CD14-positive monocyte (primary cell): ENCODE data around the gene EPAS1. TPM values are rescaled to one million over a fixed set of nuclear protein-coding genes. Genes with fewer than 3 reads are reported as not detected.

Experiments
- DNase-seq, 3 donors: peaks; one replicate each; pipeline ENCODE4 v3.0.0-alpha.2; 2011 to 2022
- H2AFZ ChIP-seq: 2 replicates; pipeline ENCODE4 v1.6.0; 2012; ENCODE audit warnings: mild to moderate bottlenecking, low read depth, low read length, inconsistent platforms; ENCODE audit not compliant: insufficient read depth, poor library complexity, severe bottlenecking
- H3K27ac ChIP-seq, 2 donors: 1 replicate in 1 of 2; 2 replicates in 1 of 2; pipeline ENCODE4 v1.5.1; 2012 to 2013; ENCODE audit warnings: low read length in 2 of 2, control low read depth in 1 of 2, inconsistent platforms in 1 of 2, low read depth in 1 of 2, mild to moderate bottlenecking in 1 of 2
- H3K27me3 ChIP-seq, 2 donors: one replicate each; pipeline versions ENCODE4 v1.6.0 to v1.6.1; 2011 to 2013; ENCODE audit warnings: low read length in 2 of 2; ENCODE audit not compliant: control insufficient read depth in 2 of 2, insufficient read depth in 2 of 2
- H3K36me3 ChIP-seq, 2 donors: replicated peaks in 1 of 2; 1 replicate in 1 of 2; 2 replicates in 1 of 2; pipeline versions ENCODE4 v1.5.1 to v1.6.1; 2012 to 2013; ENCODE audit warnings: low read length in 2 of 2, control low read depth in 1 of 2, inconsistent platforms in 1 of 2, mild to moderate bottlenecking in 1 of 2; ENCODE audit not compliant: insufficient read depth in 2 of 2, control insufficient read depth in 1 of 2
- H3K4me1 ChIP-seq, 2 donors: 1 replicate in 1 of 2; 2 replicates in 1 of 2; pipeline versions ENCODE4 v1.5.1 to v1.6.1; 2012 to 2013; ENCODE audit warnings: low read length in 2 of 2, control low read depth in 1 of 2, inconsistent platforms in 1 of 2, mild to moderate bottlenecking in 1 of 2, moderate library complexity in 1 of 2; ENCODE audit not compliant: insufficient read depth in 2 of 2, control insufficient read depth in 1 of 2
- H3K4me2 ChIP-seq: replicated peaks from 2 replicates; pipeline ENCODE3; 2012; ENCODE audit warnings: low read length, moderate library complexity, mild to moderate bottlenecking; ENCODE audit not compliant: poor library complexity, severe bottlenecking; ENCODE audit errors: extremely low read depth
- H3K4me3 ChIP-seq, 3 experiments: fragments of 200-600 bp in 1 of 3; sonication (generic) in 1 of 3; replicated peaks in 1 of 3; 1 replicate in 2 of 3; 2 replicates in 1 of 3; pipeline ENCODE4 v1.5.1; 2011 to 2013; ENCODE audit warnings: low read length in 3 of 3, mild to moderate bottlenecking in 3 of 3, control low read depth in 2 of 3, low read depth in 2 of 3, inconsistent platforms in 1 of 3, moderate library complexity in 1 of 3
- H3K79me2 ChIP-seq: 2 replicates; pipeline ENCODE4 v1.6.0; 2012; ENCODE audit warnings: mild to moderate bottlenecking, control low read depth, inconsistent platforms, low read length, moderate library complexity; ENCODE audit not compliant: insufficient read depth
- H3K9ac ChIP-seq: 2 replicates; pipeline ENCODE4 v1.6.0; 2017; ENCODE audit warnings: low read length, mild to moderate bottlenecking; ENCODE audit not compliant: insufficient read depth, poor library complexity, severe bottlenecking
- H3K9me3 ChIP-seq, 2 donors: replicated peaks in 1 of 2; 1 replicate in 1 of 2; 2 replicates in 1 of 2; pipeline versions ENCODE4 v1.5.1 to v1.6.1; 2012 to 2013; ENCODE audit warnings: low read length in 2 of 2, control low read depth in 1 of 2; ENCODE audit not compliant: control insufficient read depth in 1 of 2, insufficient read depth in 1 of 2
- H4K20me1 ChIP-seq: 2 replicates; pipeline ENCODE4 v1.6.0; 2012; ENCODE audit warnings: mild to moderate bottlenecking, low read length, control low read depth, moderate library complexity; ENCODE audit not compliant: insufficient read depth
- H3K27ac Mint-ChIP-seq, 7 donors: one replicate each; pipeline ENCODE4 v1.8.0; 2020; ENCODE audit warnings: mild to moderate bottlenecking in 7 of 7, mixed read lengths in 7 of 7, moderate library complexity in 6 of 7, inconsistent platforms in 2 of 7
- H3K27me3 Mint-ChIP-seq, 3 donors: one replicate each; pipeline ENCODE4 v1.8.0; 2021 to 2022; ENCODE audit warnings: low read depth in 3 of 3, mild to moderate bottlenecking in 3 of 3, mixed read lengths in 3 of 3, moderate library complexity in 3 of 3, inconsistent platforms in 1 of 3
- H3K36me3 Mint-ChIP-seq, 2 donors: one replicate each; pipeline ENCODE4 v1.8.0; 2020; ENCODE audit warnings: mixed read lengths in 2 of 2, inconsistent platforms in 1 of 2, mild to moderate bottlenecking in 1 of 2
- H3K4me1 Mint-ChIP-seq: one replicate; pipeline ENCODE4 v1.8.0; 2020; ENCODE audit warnings: mild to moderate bottlenecking, mixed read lengths
- H3K4me3 Mint-ChIP-seq, 2 donors: one replicate each; pipeline ENCODE4 v1.8.0; 2020; ENCODE audit warnings: mild to moderate bottlenecking in 2 of 2, mixed read lengths in 2 of 2, moderate library complexity in 1 of 2
- H3K9me3 Mint-ChIP-seq, 7 donors: one replicate each; pipeline ENCODE4 v1.8.0; 2020 to 2022; ENCODE audit warnings: mixed read lengths in 7 of 7, mild to moderate bottlenecking in 6 of 7, moderate library complexity in 6 of 7, inconsistent platforms in 2 of 7
- WGBS: methylation state at CpG from one replicate; pipeline ENCODE4 v1.1.5; 2013; ENCODE audit warnings: missing lambda C conversion rate; ENCODE audit not compliant: insufficient coverage; 5-methylcytosine and 5-hydroxymethylcytosine counted together
- intact Hi-C, 2 donors: fragments of 100-400 bp; cut with micrococcal nuclease; formaldehyde crosslinking; loops; one replicate each; pipeline versions ENCODE4 v1.15.0 to v1.15.1; 2023
- polyA plus RNA-seq, 3 donors: library from polyadenylated mRNA; depleted of rRNA in 1 of 3; unstranded in 2 of 3; stranded (reverse) in 1 of 3; fragments of 300-500 nt in 2 of 3; fragments of >200 nt in 1 of 3; fragmentation: Illumina TruSeq in 2 of 3; gene quantifications; 1 replicate in 2 of 3; 2 replicates in 1 of 3; pipeline ENCODE4 v1.2.3, GENCODE V29; 2012 to 2021
- TF ChIP-seq, protein P1 (sequence below): fragments of 200-600 bp; IDR thresholded peaks from one replicate; pipeline ENCODE4 v1.8.0; 2022; ENCODE audit warnings: antibody characterized with exemption, mild to moderate bottlenecking

The EPAS1 gene
- polyA plus RNA-seq, 3 donors = 0.11 to 1.0 (median 0.88) TPM

DNA sequence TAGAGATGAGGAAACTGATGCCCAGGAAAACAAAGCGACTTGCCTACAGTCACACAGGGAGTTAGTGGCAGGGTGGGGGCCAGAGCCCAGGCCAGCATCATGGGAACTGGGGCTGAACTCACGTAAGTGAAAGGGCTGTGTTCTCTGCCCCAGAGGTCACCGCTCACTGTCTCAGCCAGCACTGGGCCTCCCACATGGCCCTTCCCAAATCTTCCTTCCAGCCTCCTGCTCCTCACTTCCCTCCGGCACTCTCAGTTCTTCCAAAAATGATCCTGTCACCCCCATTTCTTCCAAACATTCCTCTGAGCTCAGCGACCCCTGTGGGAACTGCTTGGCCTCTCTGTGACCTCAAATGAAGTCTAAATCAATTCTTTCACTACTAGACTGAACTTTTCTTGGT lies 91.7 kb downstream of the EPAS1 start:
- Histone ChIP-seq H3K4me2 (peak overlapping the region; percentile 32), H3K36me3 (no peaks in the 10 kb centered on the region), H3K4me1 (peaks cover 45 to 47% of the 10 kb centered on the region in 2 donors), H3K79me2 (no peaks in the 10 kb centered on the region), H3K9ac (no peak overlapping the region), H3K4me3 (peak overlapping the region in 1 of 3 experiments; percentile 48), H3K9me3 (no peaks in the 10 kb centered on the region), H3K27ac (peak overlapping the region; percentile 66 to 80), H4K20me1 (no peaks in the 10 kb centered on the region), H2AFZ (peak overlapping the region; percentile 58), H3K27me3 (no peaks in the 10 kb centered on the region)
- peaks cover 49% of the 10 kb centered on the region for H3K4me1 Mint-ChIP-seq
- intact Hi-C loops = no loop called here
- H3K4me3 Mint-ChIP-seq = peak overlapping the region in 1 of 2 donors; percentile 60
- H3K36me3 Mint-ChIP-seq = peaks cover 0 to 5% of the 10 kb centered on the region in 2 donors
- peak overlapping the region; percentile 73 to 91 (median 88) for H3K27ac Mint-ChIP-seq
- TF ChIP-seq, protein P1, sequence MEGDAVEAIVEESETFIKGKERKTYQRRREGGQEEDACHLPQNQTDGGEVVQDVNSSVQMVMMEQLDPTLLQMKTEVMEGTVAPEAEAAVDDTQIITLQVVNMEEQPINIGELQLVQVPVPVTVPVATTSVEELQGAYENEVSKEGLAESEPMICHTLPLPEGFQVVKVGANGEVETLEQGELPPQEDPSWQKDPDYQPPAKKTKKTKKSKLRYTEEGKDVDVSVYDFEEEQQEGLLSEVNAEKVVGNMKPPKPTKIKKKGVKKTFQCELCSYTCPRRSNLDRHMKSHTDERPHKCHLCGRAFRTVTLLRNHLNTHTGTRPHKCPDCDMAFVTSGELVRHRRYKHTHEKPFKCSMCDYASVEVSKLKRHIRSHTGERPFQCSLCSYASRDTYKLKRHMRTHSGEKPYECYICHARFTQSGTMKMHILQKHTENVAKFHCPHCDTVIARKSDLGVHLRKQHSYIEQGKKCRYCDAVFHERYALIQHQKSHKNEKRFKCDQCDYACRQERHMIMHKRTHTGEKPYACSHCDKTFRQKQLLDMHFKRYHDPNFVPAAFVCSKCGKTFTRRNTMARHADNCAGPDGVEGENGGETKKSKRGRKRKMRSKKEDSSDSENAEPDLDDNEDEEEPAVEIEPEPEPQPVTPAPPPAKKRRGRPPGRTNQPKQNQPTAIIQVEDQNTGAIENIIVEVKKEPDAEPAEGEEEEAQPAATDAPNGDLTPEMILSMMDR = no peak
- H3K9me3 Mint-ChIP-seq = peaks cover 0 to 2% (median 0%) of the 10 kb centered on the region in 7 donors
- peak in 1 of 3 donors; percentile 17 for DNase-seq
- WGBS = 68% methylated on average over 4 of the region's 5 CpGs
- peaks cover 0 to 4% (median 3%) of the 10 kb centered on the region in 3 donors for H3K27me3 Mint-ChIP-seq

DNA sequence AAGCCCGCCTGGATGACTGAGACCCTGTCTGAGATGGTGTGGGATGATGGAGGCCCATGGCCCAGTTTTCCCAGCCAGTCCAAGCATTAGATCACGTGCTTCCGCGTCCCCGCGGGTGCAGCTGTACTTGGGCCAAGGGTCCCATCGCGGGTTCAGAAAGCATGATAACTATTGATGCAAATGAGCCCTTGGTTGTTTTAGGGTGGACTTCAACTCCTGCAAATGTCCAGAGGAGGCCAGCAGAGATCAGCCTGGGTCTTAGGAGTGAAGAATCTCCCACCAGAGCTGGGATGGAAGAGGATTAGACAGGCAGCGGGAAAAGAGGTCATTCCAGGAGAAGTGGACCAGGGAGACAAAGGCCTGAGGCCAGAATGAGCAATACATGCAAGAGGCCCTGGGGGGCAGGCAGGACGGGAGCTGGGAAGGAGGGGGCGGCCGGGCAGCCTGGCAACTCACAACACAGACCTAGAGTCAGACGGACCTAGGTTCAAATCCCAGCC lies 92.3 kb downstream of the EPAS1 start:
- no peaks in the 10 kb centered on the region for H3K9me3 ChIP-seq
- Mint-ChIP-seq H3K4me3 (no peak overlapping the region), H3K4me1 (peaks cover 51% of the 10 kb centered on the region), H3K36me3 (peaks cover 0 to 5% of the 10 kb centered on the region in 2 donors), H3K9me3 (peaks cover 0 to 2% (median 0%) of the 10 kb centered on the region in 7 donors), H3K27me3 (peaks cover 0 to 4% (median 3%) of the 10 kb centered on the region in 3 donors), H3K27ac (peak overlapping the region; percentile 73 to 91 (median 88))
- H3K79me2 ChIP-seq = no peaks in the 10 kb centered on the region
- H3K27ac ChIP-seq = peak overlapping the region; percentile 66 to 80
- WGBS = 98% methylated on average over 10 of the region's 13 CpGs
- H2AFZ ChIP-seq = peak overlapping the region; percentile 58
- H3K4me1 ChIP-seq = peaks cover 45 to 50% of the 10 kb centered on the region in 2 donors
- TF ChIP-seq, protein P1 = no peak
- H3K9ac ChIP-seq = peak overlapping the region; percentile 17
- DNase-seq = no peak
- intact Hi-C loops = no loop called here
- H3K27me3 ChIP-seq = no peaks in the 10 kb centered on the region
- no peaks in the 10 kb centered on the region for H3K36me3 ChIP-seq
- no peaks in the 10 kb centered on the region for H4K20me1 ChIP-seq
- H3K4me2 ChIP-seq = no peak overlapping the region
- no peak overlapping the region for H3K4me3 ChIP-seq
